NCI-H2171 treated with DMSO at 0.1 percent for 48 hours (cell line): ENCODE data around the gene SDK1.

ENCODE experiments used
- DNase-seq: peaks from one replicate; lab custom pipeline; 2025; lab: John Stamatoyannopoulos, UW

SDK1 gene

GRCh38 chr7:3987426-3987927 lies 686.4 kb downstream of the SDK1 start:
- no peak for DNase-seq

- no peak for DNase-seq
Observed at GRCh38 chr7:3989723-3990122, 688.7 kb downstream of the SDK1 start.

- no peak for DNase-seq
Observed at GRCh38 chr7:3991731-3992231, 690.7 kb downstream of the SDK1 start.

GRCh38 chr7:3992841-3993240 lies 691.8 kb downstream of the SDK1 start:
- DNase-seq, result no peak

- no peak for DNase-seq
Observed at GRCh38 chr7:3994764-3995163, 693.7 kb downstream of the SDK1 start.

GRCh38 chr7:3995187-3995586 lies 694.1 kb downstream of the SDK1 start:
- no peak for DNase-seq

- peak; percentile 87 for DNase-seq
Observed at GRCh38 chr7:3998060-3998459, 697.0 kb downstream of the SDK1 start.

GRCh38 chr7:4000139-4000538 lies 699.1 kb downstream of the SDK1 start:
- no peak for DNase-seq

GRCh38 chr7:4000934-4001333 lies 699.9 kb downstream of the SDK1 start:
- no peak for DNase-seq

GRCh38 chr7:4001742-4002141 lies 700.7 kb downstream of the SDK1 start:
- DNase-seq, result no peak

GRCh38 chr7:4003503-4003902 lies 702.5 kb downstream of the SDK1 start:
- no peak for DNase-seq

GRCh38 chr7:4006687-4007086 lies 705.6 kb downstream of the SDK1 start:
- peak; percentile 58 for DNase-seq

- DNase-seq, result no peak
Observed at GRCh38 chr7:4009211-4010060, 708.4 kb downstream of the SDK1 start.

GRCh38 chr7:4010061-4010605 lies 709.1 kb downstream of the SDK1 start:
- DNase-seq, result no peak

GRCh38 chr7:4010923-4011656 lies 710.0 kb downstream of the SDK1 start:
- no peak for DNase-seq

GRCh38 chr7:4013793-4014192 lies 712.7 kb downstream of the SDK1 start:
- no peak for DNase-seq

GRCh38 chr7:4014346-4015050 lies 713.4 kb downstream of the SDK1 start:
- no peak for DNase-seq

- peak; percentile 12 for DNase-seq
Observed at GRCh38 chr7:4015371-4015770, 714.3 kb downstream of the SDK1 start.

GRCh38 chr7:4015996-4016395 lies 714.9 kb downstream of the SDK1 start:
- DNase-seq, result no peak

GRCh38 chr7:4017081-4017480 lies 716.0 kb downstream of the SDK1 start:
- no peak for DNase-seq

- no peak for DNase-seq
Observed at GRCh38 chr7:4017785-4018184, 716.7 kb downstream of the SDK1 start.
